Coronary artery (tissue), 2 donors: ENCODE measurements around the gene TRIOBP.

Experiments
- DNase-seq: peaks from one replicate; pipeline ENCODE4 v3.0.0-alpha.2; 2017; ENCODE audit warnings: low spot score
- H3K27ac ChIP-seq, 2 donors: fragments of 200-600 bp; sonication (generic); one replicate each; pipeline ENCODE4 v1.5.1; 2016 to 2019
- H3K4me3 ChIP-seq: fragments of 200-600 bp; sonication (generic); 2 replicates; pipeline ENCODE4 v1.5.1; 2016; ENCODE audit warnings: mild to moderate bottlenecking, moderate library complexity
- CTCF ChIP-seq: fragments of 200-600 bp; sonication (generic); IDR thresholded peaks from one replicate; pipeline ENCODE4 v1.5.1; 2019; ENCODE audit warnings: antibody characterized with exemption

TRIOBP gene

GRCh38 chr22:37725551-37726240, 28.8 kb downstream of the TRIOBP start:
- Histone ChIP-seq H3K4me3 (no peak overlapping the region), H3K27ac (no peak overlapping the region)
- DNase-seq = no peak
- no peak for TF ChIP-seq CTCF

- no peak for DNase-seq
- no peak overlapping the region for H3K27ac ChIP-seq
- TF ChIP-seq CTCF = no peak
- H3K4me3 ChIP-seq = no peak overlapping the region
These were observed 29.5 kb downstream of the TRIOBP start for GRCh38 chr22:37726241-37726887.

- no peak for TF ChIP-seq CTCF
- no peak for DNase-seq
These were observed 31.8 kb downstream of the TRIOBP start for GRCh38 chr22:37728620-37729019.

GRCh38 chr22:37731804-37732471, 35.1 kb downstream of the TRIOBP start:
- Histone ChIP-seq H3K4me3 (no peak overlapping the region), H3K27ac (no peak overlapping the region)
- no peak for DNase-seq
- no peak for TF ChIP-seq CTCF

More at GRCh38 chr22:37728620-37729019, 31.8 kb downstream of the TRIOBP start:
- Histone ChIP-seq H3K4me3 (no peak overlapping the region), H3K27ac (peak overlapping the region; percentile 80)

- Histone ChIP-seq H3K4me3 (no peak overlapping the region), H3K27ac (no peak overlapping the region)
- DNase-seq = no peak
- no peak for TF ChIP-seq CTCF
These were observed 36.1 kb downstream of the TRIOBP start for GRCh38 chr22:37732699-37733607.

- TF ChIP-seq CTCF = no peak
- Histone ChIP-seq H3K4me3 (no peak overlapping the region), H3K27ac (no peak overlapping the region)
- DNase-seq = no peak
These were observed 37.0 kb downstream of the TRIOBP start for GRCh38 chr22:37733625-37734401.
